Loucy (cell line): Measurements from ENCODE around the gene SH3PXD2A.

Experiments
- H2AFZ ChIP-seq: fragments of 200-600 bp; sonication (generic); 2 replicates; pipeline ENCODE4 v1.6.0; 2016; ENCODE audit warnings: antibody characterized with exemption, mild to moderate bottlenecking, low read length, moderate library complexity
- H3F3A ChIP-seq: fragments of 200-600 bp; 2 replicates; pipeline ENCODE4 v1.6.0; 2016; ENCODE audit warnings: antibody characterized with exemption, low read depth, mild to moderate bottlenecking
- H3K27me3 ChIP-seq: fragments of 200-600 bp; sonication (generic); 2 replicates; pipeline ENCODE4 v1.6.1; 2014; ENCODE audit warnings: low read length, mild to moderate bottlenecking; ENCODE audit not compliant: insufficient read depth, poor library complexity, severe bottlenecking
- H3K36me3 ChIP-seq: fragments of 200-600 bp; sonication (generic); 2 replicates; pipeline ENCODE4 v1.6.1; 2016; ENCODE audit warnings: low read length; ENCODE audit not compliant: insufficient read depth
- H3K4me1 ChIP-seq: fragments of 200-600 bp; sonication (generic); 2 replicates; pipeline ENCODE4 v1.5.1; 2014; ENCODE audit warnings: low read length, mild to moderate bottlenecking; ENCODE audit not compliant: insufficient read depth, poor library complexity, severe bottlenecking
- H3K4me2 ChIP-seq: fragments of 200-600 bp; sonication (generic); 2 replicates; pipeline ENCODE4 v1.6.0; 2014; ENCODE audit warnings: antibody characterized with exemption, low read length, low read depth, mild to moderate bottlenecking; ENCODE audit not compliant: poor library complexity, severe bottlenecking
- H3K4me3 ChIP-seq: fragments of 200-600 bp; sonication (generic); 2 replicates; pipeline ENCODE4 v1.5.1; 2014; ENCODE audit warnings: low read length, mild to moderate bottlenecking, mixed read lengths; ENCODE audit not compliant: poor library complexity, severe bottlenecking
- H3K79me2 ChIP-seq: fragments of 200-600 bp; sonication (generic); 2 replicates; pipeline ENCODE4 v1.6.1; 2014; ENCODE audit warnings: low read length; ENCODE audit not compliant: insufficient read depth
- H3K9ac ChIP-seq: fragments of 200-600 bp; sonication (generic); 2 replicates; pipeline ENCODE4 v1.6.0; 2014; ENCODE audit warnings: mild to moderate bottlenecking, low read depth, low read length, moderate library complexity; ENCODE audit not compliant: poor library complexity, severe bottlenecking
- H3K9me2 ChIP-seq: fragments of 200-600 bp; sonication (generic); replicated peaks from 2 replicates; pipeline ENCODE4 v1.6.1; 2016; ENCODE audit warnings: low read depth, low read length, mixed read lengths
- H3K9me3 ChIP-seq: fragments of 200-600 bp; sonication (generic); 2 replicates; pipeline ENCODE4 v1.6.1; 2014; ENCODE audit warnings: mild to moderate bottlenecking, antibody characterized with exemption, low read length, low read depth; ENCODE audit not compliant: insufficient read depth
- H4K20me1 ChIP-seq: fragments of 200-600 bp; sonication (generic); 2 replicates; pipeline ENCODE4 v1.6.0; 2014; ENCODE audit warnings: antibody characterized with exemption, low read length, mild to moderate bottlenecking; ENCODE audit not compliant: insufficient read depth, poor library complexity, severe bottlenecking
- CTCF ChIP-seq: fragments of 200-600 bp; sonication (generic); conservative IDR thresholded peaks from 2 replicates; pipeline ENCODE4 v1.5.1; 2014; ENCODE audit warnings: mild to moderate bottlenecking, antibody characterized with exemption, low read length
- EZH2phosphoT487 ChIP-seq: fragments of 200-600 bp; IDR thresholded peaks from 2 replicates; pipeline ENCODE4 v1.6.1; 2018; ENCODE audit warnings: antibody characterized with exemption, mild to moderate bottlenecking, moderate library complexity, borderline replicate concordance

The SH3PXD2A gene

GRCh38 chr10:103605359-103606096 lies 249.8 kb downstream of the SH3PXD2A start:
- no peak overlapping the region for H3K4me3 ChIP-seq
- H3F3A ChIP-seq = no peaks in the 10 kb centered on the region
- no peaks in the 10 kb centered on the region for H3K79me2 ChIP-seq
- H3K27me3 ChIP-seq = no peaks in the 10 kb centered on the region
- H3K9me2 ChIP-seq = no peaks in the 10 kb centered on the region
- no peaks in the 10 kb centered on the region for H3K4me1 ChIP-seq
- TF ChIP-seq EZH2phosphoT487 (no peak), CTCF (peak; percentile 85)
- no peaks in the 10 kb centered on the region for H3K9me3 ChIP-seq
- no peaks in the 10 kb centered on the region for H3K36me3 ChIP-seq
- no peak overlapping the region for H3K4me2 ChIP-seq
- H4K20me1 ChIP-seq = no peaks in the 10 kb centered on the region
- no peak overlapping the region for H3K9ac ChIP-seq
- H2AFZ ChIP-seq = no peak overlapping the region

- no peaks in the 10 kb centered on the region for H3F3A ChIP-seq
- H4K20me1 ChIP-seq = no peaks in the 10 kb centered on the region
- H3K9me3 ChIP-seq = no peaks in the 10 kb centered on the region
- H3K27me3 ChIP-seq = no peaks in the 10 kb centered on the region
- H3K9ac ChIP-seq = no peak overlapping the region
- H3K4me3 ChIP-seq = no peak overlapping the region
- no peak overlapping the region for H2AFZ ChIP-seq
- no peaks in the 10 kb centered on the region for H3K9me2 ChIP-seq
- H3K79me2 ChIP-seq = no peaks in the 10 kb centered on the region
- H3K4me2 ChIP-seq = no peak overlapping the region
- no peaks in the 10 kb centered on the region for H3K36me3 ChIP-seq
- H3K4me1 ChIP-seq = no peaks in the 10 kb centered on the region
- TF ChIP-seq CTCF (no peak), EZH2phosphoT487 (no peak)
Measured at GRCh38 chr10:103603382-103603781, 252.0 kb downstream of the SH3PXD2A start.

GRCh38 chr10:103602852-103603155 lies 252.6 kb downstream of the SH3PXD2A start:
- Histone ChIP-seq H3K27me3 (no peaks in the 10 kb centered on the region), H3K4me1 (no peaks in the 10 kb centered on the region), H2AFZ (no peak overlapping the region), H3K9me2 (no peaks in the 10 kb centered on the region), H3K4me3 (no peak overlapping the region), H3K9me3 (no peaks in the 10 kb centered on the region), H3K9ac (no peak overlapping the region), H4K20me1 (no peaks in the 10 kb centered on the region), H3F3A (no peaks in the 10 kb centered on the region), H3K79me2 (no peaks in the 10 kb centered on the region), H3K36me3 (no peaks in the 10 kb centered on the region), H3K4me2 (no peak overlapping the region)
- TF ChIP-seq CTCF = no peak
- TF ChIP-seq EZH2phosphoT487 = no peak
